Stimulated activated memory B cell treated with anti-CD40 and anti-IgM and Interleukin-4, amounts not matched to agents 10 μg/mL and 1 μg/mL and 100 μg/mL, for 72 hours (primary cell): ENCODE measurements around the gene GCNT3.
A peak's percentile ranks its signal among the peaks of the same experiment; 100 is the strongest.

Experiments used
- ATAC-seq: fragments of 150-1000 bp; cut with Tn5 transposase; 2 replicates; pipeline ENCODE4 v1.10.0; 2021
- H3K27ac Mint-ChIP-seq: one replicate; pipeline ENCODE4 v1.8.0; 2022; ENCODE audit warnings: mild to moderate bottlenecking, mixed read lengths
- H3K27me3 Mint-ChIP-seq: one replicate; pipeline ENCODE4 v1.8.0; 2022; ENCODE audit warnings: mixed read lengths
- H3K36me3 Mint-ChIP-seq: one replicate; pipeline ENCODE4 v1.8.0; 2022; ENCODE audit warnings: mixed read lengths
- H3K4me1 Mint-ChIP-seq: one replicate; pipeline ENCODE4 v1.8.0; 2022; ENCODE audit warnings: mixed read lengths
- H3K4me3 Mint-ChIP-seq: one replicate; pipeline ENCODE4 v1.8.0; 2022; ENCODE audit warnings: mild to moderate bottlenecking, moderate library complexity, mixed read lengths
- H3K9me3 Mint-ChIP-seq: one replicate; pipeline ENCODE4 v1.8.0; 2022; ENCODE audit warnings: mixed read lengths

Gene GCNT3

GRCh38 chr15:59647085-59647484, 35.5 kb downstream of the GCNT3 start:
- Mint-ChIP-seq H3K9me3 (no peaks in the 10 kb centered on the region), H3K4me3 (no peak overlapping the region), H3K36me3 (peaks cover 25% of the 10 kb centered on the region), H3K27me3 (no peaks in the 10 kb centered on the region), H3K27ac (no peak overlapping the region), H3K4me1 (no peaks in the 10 kb centered on the region)
- ATAC-seq, result no peak

GRCh38 chr15:59649603-59650002, 38.0 kb downstream of the GCNT3 start:
- ATAC-seq, result no peak
- Mint-ChIP-seq H3K27me3 (no peaks in the 10 kb centered on the region), H3K36me3 (peaks cover 21% of the 10 kb centered on the region), H3K4me1 (no peaks in the 10 kb centered on the region), H3K9me3 (no peaks in the 10 kb centered on the region), H3K4me3 (no peak overlapping the region), H3K27ac (no peak overlapping the region)

- H3K36me3 Mint-ChIP-seq, result peaks cover 11% of the 10 kb centered on the region
- H3K9me3 Mint-ChIP-seq, result no peaks in the 10 kb centered on the region
- H3K4me1 Mint-ChIP-seq, result no peaks in the 10 kb centered on the region
- no peak for ATAC-seq
- no peaks in the 10 kb centered on the region for H3K27me3 Mint-ChIP-seq
- no peak overlapping the region for H3K4me3 Mint-ChIP-seq
- H3K27ac Mint-ChIP-seq, result no peak overlapping the region
These were observed 42.5 kb downstream of the GCNT3 start for GRCh38 chr15:59654046-59654445.

GRCh38 chr15:59656897-59657634, 45.5 kb downstream of the GCNT3 start, which contains the start of gene GTF2A2:
GTF2A2 (minus strand) TSS chr15:59657515; CDS start chr15:59652277, 5,238 bp downstream.
- H3K36me3 Mint-ChIP-seq, result peaks cover 14% of the 10 kb centered on the region
- H3K4me1 Mint-ChIP-seq, result no peaks in the 10 kb centered on the region
- H3K27me3 Mint-ChIP-seq, result no peaks in the 10 kb centered on the region
- peak; percentile 100 for ATAC-seq
- no peaks in the 10 kb centered on the region for H3K9me3 Mint-ChIP-seq
- H3K4me3 Mint-ChIP-seq, result no peak within 1 kb of the TSS
- no peak within 1 kb of the TSS for H3K27ac Mint-ChIP-seq

- ATAC-seq, result no peak
- Mint-ChIP-seq H3K4me3 (no peak overlapping the region), H3K9me3 (no peaks in the 10 kb centered on the region), H3K27ac (no peak overlapping the region), H3K27me3 (no peaks in the 10 kb centered on the region), H3K36me3 (peaks cover 14% of the 10 kb centered on the region), H3K4me1 (no peaks in the 10 kb centered on the region)
These were observed 46.1 kb downstream of the GCNT3 start for GRCh38 chr15:59657635-59658125.

GRCh38 chr15:59659366-59659765, 47.8 kb downstream of the GCNT3 start:
- Mint-ChIP-seq H3K4me1 (no peaks in the 10 kb centered on the region), H3K36me3 (peaks cover 14% of the 10 kb centered on the region), H3K27me3 (no peaks in the 10 kb centered on the region), H3K4me3 (no peak overlapping the region), H3K27ac (no peak overlapping the region), H3K9me3 (no peaks in the 10 kb centered on the region)
- no peak for ATAC-seq

- Mint-ChIP-seq H3K9me3 (no peaks in the 10 kb centered on the region), H3K36me3 (peaks cover 20% of the 10 kb centered on the region), H3K4me3 (no peak overlapping the region), H3K4me1 (no peaks in the 10 kb centered on the region), H3K27ac (no peak overlapping the region), H3K27me3 (no peaks in the 10 kb centered on the region)
- no peak for ATAC-seq
These were observed 50.7 kb downstream of the GCNT3 start for GRCh38 chr15:59662260-59662659.

- H3K27ac Mint-ChIP-seq, result no peak overlapping the region
These were observed 57.0 kb downstream of the GCNT3 start for GRCh38 chr15:59668556-59668955.

More at GRCh38 chr15:59668556-59668955, 57.0 kb downstream of the GCNT3 start:
- H3K9me3 Mint-ChIP-seq, result no peaks in the 10 kb centered on the region
- no peak overlapping the region for H3K4me3 Mint-ChIP-seq
- ATAC-seq, result no peak
- H3K4me1 Mint-ChIP-seq, result no peaks in the 10 kb centered on the region
- no peaks in the 10 kb centered on the region for H3K27me3 Mint-ChIP-seq
- peaks cover 26% of the 10 kb centered on the region for H3K36me3 Mint-ChIP-seq
